A204.1 (cell line): ENCODE results near the gene AKAP5.

Experiments
- FAIRE-seq: peaks from 2 replicates; lab custom pipeline; 2012; peaks lifted over from hg19 to GRCh38; lab: Jason Lieb, UNC

AKAP5 gene, protein sequence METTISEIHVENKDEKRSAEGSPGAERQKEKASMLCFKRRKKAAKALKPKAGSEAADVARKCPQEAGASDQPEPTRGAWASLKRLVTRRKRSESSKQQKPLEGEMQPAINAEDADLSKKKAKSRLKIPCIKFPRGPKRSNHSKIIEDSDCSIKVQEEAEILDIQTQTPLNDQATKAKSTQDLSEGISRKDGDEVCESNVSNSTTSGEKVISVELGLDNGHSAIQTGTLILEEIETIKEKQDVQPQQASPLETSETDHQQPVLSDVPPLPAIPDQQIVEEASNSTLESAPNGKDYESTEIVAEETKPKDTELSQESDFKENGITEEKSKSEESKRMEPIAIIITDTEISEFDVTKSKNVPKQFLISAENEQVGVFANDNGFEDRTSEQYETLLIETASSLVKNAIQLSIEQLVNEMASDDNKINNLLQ

GRCh38 chr14:64465191-64465822 lies at the start of gene AKAP5:
Gene AKAP5 (plus strand): TSS chr14:64465499. CDS start chr14:64468395, 2,896 bp downstream.
- no peak for FAIRE-seq

- FAIRE-seq: no peak
Measured at GRCh38 chr14:64416348-64416932, 48.9 kb upstream of the AKAP5 start.

- no peak for FAIRE-seq
Measured at GRCh38 chr14:64417055-64417770, 48.1 kb upstream of the AKAP5 start.

- no peak for FAIRE-seq
Measured at GRCh38 chr14:64417771-64418125, 47.6 kb upstream of the AKAP5 start.

DNA sequence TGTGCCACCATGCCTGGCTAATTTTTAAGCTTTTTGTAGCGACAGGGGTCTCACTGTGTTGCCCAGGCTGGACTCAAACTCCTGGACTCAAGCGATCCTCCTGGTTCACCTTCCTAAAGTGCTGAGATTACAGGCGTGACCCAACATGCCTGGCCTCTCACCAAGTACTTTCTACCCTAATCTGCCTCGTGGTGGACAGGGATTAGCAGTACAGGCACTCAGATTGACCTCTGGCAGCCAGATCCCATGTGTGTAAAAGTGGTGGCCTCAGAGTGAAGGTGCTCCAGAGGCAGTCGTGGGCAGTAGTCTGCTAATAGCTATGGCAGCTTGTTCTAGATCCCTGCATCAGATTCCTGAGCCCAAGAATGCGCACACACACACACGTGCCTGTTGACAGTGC lies 46.3 kb upstream of the AKAP5 start:
- FAIRE-seq: no peak

GRCh38 chr14:64421166-64421565 lies 44.1 kb upstream of the AKAP5 start:
- FAIRE-seq: no peak

DNA sequence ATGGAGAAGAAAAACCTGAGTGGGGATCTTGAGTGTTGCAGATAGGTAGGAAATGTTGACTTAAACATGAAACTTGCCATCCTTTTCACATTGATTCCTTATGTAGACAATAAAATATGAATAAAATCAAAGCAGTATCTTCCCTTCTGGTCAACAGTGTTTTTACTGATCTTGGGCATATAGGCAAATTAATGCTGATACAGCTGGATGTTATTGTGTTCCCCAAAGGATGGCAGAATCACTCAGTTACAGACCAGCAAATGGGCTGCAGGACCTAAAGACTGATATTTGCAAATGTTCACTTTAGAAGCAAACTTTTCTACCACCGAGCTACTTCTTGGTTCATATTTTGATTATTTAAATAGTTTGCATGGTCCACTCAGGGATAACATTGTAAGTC lies 43.3 kb upstream of the AKAP5 start:
- FAIRE-seq: no peak

DNA sequence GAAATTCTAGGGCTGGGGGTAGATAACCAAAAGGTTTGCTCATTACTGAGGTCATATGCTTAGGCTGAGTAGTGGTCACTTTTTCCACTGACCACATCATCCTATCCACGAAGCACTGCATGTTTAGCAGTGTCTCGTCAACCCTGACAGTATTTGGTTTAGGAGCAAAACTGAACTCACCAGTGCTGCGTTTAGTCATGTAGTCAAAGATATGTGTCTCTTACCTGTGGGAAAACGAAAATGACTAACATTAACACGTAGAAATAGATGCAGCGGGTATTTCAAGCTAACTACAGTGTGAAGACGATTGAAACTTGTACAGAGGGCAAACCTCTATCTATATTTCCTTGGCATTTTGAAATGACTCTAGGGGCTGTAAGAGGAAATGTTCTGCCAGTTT lies 42.5 kb upstream of the AKAP5 start:
- no peak for FAIRE-seq

DNA sequence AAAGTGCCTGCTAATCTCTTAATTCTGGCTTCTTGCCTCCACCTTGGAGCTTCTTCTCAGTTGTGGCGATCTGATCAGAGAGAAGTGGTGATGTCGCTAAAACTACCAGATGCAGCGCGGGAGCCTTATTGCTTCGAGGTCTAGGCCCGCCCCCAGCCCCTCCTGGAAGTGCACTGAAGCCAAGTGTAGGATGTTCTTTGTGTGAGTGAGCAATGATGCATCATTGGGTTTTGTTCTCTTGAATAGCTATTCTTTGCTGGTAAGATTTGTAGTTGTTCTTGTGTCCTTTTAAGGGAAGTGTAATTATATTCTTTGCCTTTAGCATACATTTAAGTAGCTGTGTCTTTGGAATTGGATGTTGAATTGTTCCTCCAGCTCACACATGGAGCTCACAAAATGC lies 41.3 kb upstream of the AKAP5 start:
- no peak for FAIRE-seq

DNA sequence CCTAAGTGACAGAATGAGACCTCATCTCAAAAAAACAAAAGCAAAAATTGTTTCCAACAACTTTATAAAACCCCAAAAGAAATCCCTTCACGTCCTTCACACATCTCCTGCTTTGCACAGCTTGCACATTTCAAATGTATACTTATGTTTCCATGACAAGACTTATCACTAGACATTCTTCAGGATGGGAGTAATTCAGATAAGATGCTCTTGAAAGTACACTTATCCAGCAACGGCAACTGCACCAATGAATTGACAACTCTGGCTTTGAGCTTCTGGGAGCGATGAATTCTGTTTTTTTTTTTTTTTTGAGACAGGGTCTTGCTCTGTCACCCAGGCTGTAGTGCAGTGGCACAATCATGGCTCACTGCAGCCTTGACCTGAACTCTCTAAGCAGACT lies 30.8 kb upstream of the AKAP5 start:
- no peak for FAIRE-seq

DNA sequence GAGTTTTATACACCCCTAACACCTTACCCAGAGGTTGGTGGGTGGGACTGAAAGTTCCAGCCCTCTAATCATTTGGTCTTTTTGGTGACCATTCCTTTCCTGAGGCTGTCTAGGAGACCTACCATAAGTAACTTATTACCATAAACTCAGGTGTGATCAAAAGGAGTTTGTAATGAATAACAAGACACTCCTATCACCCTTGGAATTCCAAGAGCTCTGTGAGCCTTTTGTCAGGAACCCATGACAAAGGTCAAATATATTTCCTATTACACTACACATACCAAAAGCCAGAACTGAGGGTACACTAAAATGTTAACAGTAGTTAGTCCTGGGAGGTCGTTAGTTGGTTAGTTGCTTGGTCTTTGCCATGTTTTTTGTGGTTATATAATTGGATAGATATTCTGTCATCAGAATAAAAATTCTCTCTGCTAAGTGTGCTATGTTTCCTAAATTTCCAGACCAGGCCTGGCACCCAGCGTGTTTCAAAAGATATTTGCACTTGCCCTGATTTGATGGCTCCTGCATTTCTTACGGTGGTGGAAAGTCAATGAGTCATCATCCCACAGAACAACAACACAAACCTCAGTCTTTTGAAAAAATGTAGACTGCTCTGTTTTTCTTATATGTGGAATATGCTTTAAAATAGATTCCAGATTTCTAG lies 27.0 kb upstream of the AKAP5 start:
- no peak for FAIRE-seq

DNA sequence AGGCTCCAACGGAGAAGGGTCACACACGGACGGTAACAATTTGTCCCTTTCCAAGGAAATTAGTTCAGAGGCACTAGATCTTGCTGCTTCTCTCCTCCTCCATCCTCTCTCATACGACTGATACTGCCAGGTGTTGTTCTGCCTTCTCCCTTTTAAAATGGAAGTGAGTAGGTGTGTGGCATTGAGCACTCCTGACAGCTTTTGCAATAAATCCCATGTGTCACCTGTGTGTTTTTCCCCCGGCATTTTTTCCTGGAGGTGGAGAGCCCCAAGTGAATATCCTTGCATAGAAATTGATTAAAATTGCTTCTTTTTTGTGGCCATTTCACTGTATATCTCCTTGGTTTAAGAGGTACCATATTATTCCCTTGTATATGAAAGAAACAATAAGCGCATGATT lies 26.2 kb upstream of the AKAP5 start:
- FAIRE-seq: no peak

DNA sequence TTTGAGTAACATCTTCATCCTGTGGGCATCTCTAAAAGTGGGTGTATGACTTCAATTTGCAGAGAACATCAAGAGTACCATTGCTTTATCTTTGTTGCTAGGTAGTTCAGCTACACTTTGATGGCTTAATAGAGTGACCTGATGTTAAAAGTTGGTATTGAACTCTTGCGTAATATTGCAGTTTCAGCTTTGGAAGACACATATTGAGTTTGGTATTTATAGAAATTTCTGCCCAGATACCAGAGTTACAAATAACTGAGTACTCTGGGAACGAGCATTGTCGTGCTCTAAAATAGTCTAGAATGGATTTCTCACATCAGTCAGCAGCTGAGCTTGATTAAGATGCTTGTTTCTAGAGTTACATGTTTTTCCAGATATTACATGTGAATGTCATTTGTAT lies 24.8 kb upstream of the AKAP5 start:
- no peak for FAIRE-seq

DNA sequence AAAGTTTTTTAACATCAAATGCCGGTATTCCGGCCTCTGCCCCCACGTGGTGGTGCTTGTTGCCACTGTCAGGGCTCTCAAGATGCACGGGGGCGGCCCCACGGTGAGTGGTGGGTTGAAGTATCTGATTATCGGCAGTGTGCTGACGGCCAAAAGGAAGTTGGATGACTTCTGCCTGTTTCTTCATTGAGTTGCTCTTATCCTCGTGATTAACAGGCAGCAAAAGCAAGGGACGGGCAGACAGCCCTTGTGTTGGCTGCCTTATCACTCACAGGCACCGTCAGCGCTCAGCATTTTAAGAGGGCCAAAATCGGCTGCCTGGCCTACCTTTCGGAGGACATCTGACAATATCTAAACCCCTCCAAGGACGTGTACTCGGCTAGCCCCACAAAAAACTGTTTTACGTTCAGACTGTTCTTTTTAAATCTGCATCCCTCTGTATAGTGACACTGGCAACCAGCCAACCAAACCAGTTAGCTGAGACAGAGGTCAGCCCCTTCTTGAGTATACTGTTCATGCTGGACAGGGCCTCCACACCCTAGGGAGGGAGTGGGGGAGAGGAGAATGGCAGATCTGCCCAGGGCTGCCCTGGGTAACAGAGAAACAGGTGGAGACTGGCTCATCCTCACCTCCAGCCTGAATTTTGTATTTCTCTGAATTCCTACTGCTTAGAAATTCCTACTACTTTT lies 22.9 kb upstream of the AKAP5 start:
- no peak for FAIRE-seq

GRCh38 chr14:64444140-64444539 lies 21.2 kb upstream of the AKAP5 start:
- no peak for FAIRE-seq

GRCh38 chr14:64444984-64445845 lies 20.1 kb upstream of the AKAP5 start:
- FAIRE-seq: no peak

DNA sequence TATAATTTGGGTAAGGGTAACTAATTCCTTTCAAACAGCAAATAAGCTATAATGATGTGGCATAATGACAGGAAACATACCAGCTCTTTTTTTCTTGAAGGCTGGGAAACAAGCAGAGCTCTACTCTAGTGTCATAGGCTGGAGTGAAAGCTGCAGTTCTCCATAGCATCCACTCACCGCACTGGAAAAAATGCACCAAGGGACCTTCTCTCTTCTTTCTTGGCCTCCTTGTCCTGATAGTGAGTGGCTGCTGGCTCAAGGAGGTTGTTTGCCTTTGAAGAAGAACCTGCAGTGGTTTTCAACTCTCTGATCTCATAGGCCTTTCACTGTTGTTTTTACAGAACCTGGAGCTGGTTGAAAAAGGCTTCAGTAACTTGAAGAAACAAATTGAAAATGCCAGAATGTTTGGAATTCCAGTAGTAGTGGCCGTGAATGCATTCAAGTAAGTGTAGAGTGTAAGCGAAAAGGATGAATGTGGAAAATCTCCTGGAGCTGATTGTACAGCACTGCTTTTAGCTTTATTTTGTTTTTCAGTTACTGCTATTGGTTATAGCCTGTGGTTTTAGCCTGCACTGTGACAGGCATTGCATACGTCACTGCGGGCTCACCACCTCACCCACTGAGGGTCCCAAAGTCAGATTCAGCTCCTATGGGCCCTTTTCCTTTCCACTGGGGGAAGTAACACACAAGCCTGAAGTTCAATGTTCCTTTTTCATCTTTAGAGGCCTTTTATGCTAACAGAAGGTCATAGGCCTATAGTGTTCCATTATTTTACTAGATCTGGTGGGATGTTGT lies 17.2 kb upstream of the AKAP5 start:
- no peak for FAIRE-seq

- no peak for FAIRE-seq
Measured at GRCh38 chr14:64450255-64450654, 15.0 kb upstream of the AKAP5 start.

DNA sequence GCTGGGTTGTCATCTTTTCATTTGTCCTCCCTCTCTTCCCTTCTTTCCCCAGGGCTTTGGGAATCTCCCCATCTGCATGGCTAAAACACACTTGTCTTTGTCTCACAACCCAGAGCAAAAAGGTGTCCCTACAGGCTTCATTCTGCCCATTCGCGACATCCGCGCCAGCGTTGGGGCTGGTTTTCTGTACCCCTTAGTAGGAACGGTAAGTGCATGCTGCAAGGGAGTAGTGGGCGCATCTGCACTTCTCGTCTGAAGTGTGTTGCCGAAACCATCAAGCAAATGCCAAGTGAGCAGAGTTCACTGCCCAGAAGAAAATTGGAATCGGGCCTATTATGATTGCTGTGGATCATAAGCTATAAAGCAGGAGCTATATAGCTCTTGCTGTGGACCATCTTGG lies 10.6 kb upstream of the AKAP5 start:
- no peak for FAIRE-seq
